COLO668 (cell line): ENCODE measurements around the gene SEPTIN10.

ENCODE experiments used
- DNase-seq: peaks from one replicate; lab custom pipeline; 2025; ENCODE audit not compliant: unreplicated experiment; lab: John Stamatoyannopoulos, UW

SEPTIN10 gene

DNA sequence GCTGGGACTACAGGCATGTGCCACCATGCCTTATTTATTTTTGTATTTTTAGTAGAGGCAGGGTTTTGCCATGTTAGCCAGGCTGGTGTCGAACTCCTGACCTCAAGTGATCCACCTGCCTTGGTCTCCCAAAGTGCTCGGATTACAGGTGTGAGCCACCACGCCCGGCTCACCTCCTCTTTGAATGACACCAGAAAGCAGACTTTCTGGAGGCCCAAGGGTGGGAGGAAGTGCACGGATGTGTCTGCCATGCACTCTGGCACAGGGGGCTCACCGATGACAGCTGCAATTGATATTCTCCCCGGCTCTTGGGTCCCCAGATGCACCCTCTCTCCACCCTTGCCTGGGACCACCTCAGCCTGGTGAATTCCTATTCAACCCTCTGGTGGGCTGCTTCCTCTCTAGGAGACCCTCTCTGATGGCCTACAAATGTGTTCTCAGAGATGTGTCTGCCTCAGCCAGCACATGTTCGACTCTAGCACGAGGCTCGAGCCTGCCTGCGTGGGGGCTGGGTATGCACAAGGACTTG, 87.3 kb downstream of the SEPTIN10 start:
- no peak for DNase-seq

DNA sequence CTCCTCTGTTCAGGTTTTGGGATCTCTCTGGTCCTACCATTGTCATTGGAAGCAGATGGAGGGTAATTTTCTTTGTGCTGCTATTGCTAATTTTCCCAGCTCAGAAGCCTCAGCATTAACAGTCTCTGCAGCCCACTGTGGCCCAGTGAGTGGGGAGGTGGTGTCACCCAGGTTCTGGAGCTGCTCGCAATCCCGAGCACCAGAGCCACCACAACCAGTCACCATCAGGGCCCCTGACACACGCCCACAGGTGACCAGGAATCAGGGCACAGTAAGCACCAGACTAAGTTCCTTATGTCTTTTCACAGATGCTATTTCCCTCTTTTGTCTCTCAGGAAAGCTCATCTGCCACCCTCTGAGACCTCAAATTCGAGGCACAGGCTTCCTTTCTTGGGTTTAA, 87.9 kb downstream of the SEPTIN10 start:
- no peak for DNase-seq

GRCh38 chr2:109523536-109524361, 90.0 kb downstream of the SEPTIN10 start:
- peak; percentile 44 for DNase-seq

DNA sequence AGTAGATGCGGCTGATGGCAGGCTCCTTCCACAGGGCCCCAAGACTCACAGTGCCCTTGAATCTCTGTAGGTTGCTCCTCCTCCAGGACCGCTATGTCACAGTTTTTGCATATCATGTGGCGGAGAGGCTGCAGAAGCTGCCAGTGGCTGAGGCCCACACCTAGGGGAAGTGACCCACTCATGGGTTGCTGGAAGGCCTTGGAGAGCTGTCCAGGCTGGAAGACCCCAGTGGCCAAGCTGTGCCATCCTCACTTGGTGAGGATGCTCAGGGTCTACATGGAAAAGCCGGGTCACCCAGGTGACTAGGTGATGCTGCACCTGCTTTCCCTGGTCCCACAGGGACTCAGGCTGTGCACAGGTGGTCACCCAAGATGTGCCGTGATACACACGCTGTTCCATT, 90.6 kb downstream of the SEPTIN10 start:
- no peak for DNase-seq

GRCh38 chr2:109522063-109522374, 91.7 kb downstream of the SEPTIN10 start:
- no peak for DNase-seq

DNA sequence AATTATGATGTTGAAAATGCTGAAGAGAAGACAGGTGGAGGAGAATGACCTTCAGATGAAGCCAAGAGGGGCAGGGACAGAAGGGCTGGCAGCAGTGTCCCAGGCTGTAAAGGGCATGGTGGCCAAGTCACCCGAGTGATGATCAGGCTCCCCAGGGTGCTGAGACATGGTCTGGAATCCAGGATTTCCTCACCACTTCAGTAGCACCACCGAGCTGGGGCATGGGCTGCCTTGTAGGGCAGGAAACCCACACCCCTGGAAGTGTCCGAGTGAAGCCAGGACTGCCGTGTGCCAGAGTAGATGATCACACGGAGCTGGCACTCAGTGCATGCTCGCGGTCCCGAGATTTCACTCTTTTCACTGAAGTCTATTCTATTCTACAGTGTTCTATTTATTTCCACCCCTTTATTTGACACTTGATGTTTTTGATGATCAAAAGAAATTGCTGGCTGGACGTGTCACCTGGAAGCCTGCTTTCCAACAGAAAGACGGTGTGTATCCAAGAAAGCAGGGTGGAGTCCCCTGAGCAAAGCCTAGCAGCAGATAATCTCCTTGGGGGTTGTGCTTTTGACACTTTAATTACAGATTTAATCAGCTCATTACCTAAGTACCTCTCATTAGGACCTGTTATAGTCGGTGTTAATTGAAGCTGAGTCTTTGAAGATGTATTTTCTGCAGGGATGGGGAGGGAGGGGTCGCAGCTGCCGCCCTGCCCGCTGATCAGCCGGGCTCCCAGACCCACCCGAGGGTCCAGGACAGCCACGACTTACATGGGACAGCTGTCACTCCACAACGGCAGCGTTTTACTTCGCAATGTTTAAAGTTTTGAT, 92.3 kb downstream of the SEPTIN10 start:
- DNase-seq, result no peak

- no peak for DNase-seq
These were observed 94.3 kb downstream of the SEPTIN10 start for GRCh38 chr2:109519513-109519912.

- DNase-seq, result no peak
These were observed 96.5 kb downstream of the SEPTIN10 start for GRCh38 chr2:109517118-109517889.

DNA sequence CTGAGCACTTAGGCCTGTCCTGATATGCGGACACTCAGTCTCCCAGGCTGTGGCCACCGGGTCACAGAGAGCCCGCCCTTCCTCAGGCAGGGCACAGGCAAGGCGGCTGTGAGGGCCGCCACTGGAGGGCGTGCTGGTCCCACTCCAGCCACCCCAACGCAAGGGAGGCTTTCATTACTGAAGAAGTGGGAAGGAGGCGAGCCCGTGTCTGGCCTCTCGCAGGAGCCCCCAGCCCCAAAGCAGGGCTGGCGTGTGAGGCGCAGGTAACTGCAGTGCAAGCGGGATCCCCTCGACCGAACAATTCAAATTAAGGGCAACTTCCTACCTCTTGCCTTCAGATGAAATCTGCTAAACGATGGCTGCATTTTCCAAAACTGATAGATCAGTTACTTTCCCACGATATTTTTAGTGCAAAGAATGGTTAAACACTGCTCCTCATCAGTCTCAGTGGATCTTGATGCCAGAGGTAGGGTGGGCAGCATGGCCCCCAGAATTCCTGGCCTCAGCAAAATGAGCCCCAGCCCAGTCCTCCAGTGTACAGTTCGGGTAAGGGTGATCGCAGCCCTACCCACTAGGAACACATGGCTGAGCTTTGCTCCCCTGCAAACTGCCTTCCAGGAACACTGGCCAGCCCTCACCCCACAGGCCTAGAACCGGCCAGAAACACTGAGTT, 97.2 kb downstream of the SEPTIN10 start:
- DNase-seq, result peak; percentile 69

DNA sequence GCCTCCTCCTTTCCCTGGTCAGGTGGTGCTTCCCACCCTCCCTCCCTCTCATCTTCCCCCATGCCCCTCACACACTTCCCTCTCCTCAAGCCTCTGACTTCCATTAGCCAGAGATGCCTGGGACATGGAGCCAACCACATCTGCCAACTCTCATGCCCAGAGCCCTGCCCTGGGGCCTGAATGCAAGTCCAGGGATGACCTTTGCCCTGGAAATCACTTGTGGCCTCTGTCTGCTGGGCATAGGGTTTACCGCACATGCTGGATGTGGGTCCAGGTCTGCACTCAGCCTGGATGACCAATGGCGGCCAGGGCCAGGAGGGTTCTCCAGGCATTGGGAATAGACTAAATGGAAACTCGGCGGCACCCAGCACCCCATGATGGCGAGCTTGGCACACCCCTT, 98.9 kb downstream of the SEPTIN10 start:
- no peak for DNase-seq

DNA sequence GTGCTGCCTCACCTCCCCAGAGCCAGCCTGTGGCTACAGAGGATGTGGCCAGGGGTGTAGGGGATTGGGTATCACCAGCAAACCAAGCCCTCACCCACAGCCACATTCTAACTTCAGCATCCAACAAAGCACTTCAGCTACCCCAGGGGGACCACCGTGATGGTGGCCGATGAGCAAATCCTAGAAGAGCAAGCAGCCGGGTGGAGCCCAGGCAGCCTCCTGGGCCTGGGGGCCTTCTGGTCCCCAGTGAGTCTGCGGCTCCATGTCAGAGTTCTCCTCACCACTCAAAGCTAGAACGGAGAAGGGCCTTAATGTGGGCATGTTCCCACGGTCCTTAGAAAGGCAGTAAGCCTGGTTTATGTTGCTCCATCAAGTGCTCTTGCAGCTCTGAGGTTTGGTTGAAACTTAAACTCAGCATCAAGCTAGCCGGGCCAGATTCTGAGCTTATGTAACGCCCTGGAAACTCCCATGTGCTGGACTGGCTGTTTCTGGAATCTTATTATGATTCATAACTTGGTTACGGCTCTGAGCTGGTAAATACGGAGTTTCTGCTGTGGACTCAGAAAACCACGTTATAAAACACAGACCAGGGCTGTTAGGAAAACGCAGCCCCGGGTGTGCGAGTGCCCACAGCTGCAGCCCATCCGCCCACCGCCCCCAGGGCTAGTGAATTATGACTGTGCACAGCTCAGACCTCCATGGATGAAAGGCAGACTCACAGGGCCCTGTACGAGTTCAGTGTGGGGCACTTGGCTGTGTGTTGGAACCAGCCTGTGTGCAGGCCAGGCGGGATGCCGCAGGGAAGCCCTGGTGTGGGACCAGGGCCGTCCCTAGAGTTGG, 99.8 kb downstream of the SEPTIN10 start:
- no peak for DNase-seq

GRCh38 chr2:109513230-109513629, 100.5 kb downstream of the SEPTIN10 start:
- DNase-seq, result no peak

DNA sequence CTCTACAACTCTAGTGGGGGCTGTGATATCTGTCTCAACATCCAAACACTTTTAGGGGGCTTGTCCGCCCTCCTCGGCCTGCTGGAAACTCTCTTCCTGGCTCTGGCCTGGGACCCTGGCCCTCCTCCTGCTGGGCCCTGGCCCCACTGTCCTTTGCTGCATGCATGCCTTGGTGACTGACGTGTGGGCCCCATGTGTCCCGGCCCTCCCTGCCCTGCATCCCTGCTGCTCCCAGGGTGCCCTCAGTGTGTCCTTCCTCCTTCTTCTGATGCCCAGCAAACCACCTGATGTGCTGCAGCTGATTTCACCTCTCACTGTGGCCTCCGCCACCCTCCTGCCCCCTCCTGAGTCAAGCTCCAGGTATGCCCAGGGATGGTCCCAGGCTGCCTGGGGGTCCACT, 101.7 kb downstream of the SEPTIN10 start:
- no peak for DNase-seq

- no peak for DNase-seq
These were observed 102.6 kb downstream of the SEPTIN10 start for GRCh38 chr2:109511168-109511567.

- peak; percentile 78 for DNase-seq
These were observed 103.4 kb downstream of the SEPTIN10 start for GRCh38 chr2:109510136-109511028.

GRCh38 chr2:109508556-109508955, 105.2 kb downstream of the SEPTIN10 start:
- DNase-seq, result no peak

- no peak for DNase-seq
These were observed 105.9 kb downstream of the SEPTIN10 start for GRCh38 chr2:109507828-109508227.

DNA sequence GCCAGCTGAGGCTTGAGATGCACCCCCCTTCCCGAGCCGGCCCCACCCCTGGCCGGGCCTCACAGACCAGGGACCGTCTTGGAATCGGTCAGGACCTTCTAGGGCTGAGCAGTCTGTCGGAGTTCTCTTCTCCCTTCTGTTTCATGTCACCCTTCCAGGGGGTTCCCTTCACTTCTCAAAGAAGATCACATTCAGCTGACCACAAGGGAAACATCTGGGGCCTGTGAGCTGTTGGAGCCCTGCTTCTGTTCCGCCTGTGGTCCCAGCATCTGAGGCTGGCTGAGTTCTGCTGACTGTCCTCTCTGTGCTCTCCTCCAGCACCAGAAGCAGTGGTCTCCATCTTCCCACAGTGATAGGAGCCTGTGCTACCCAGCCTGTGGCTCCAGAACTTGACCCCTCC, 106.5 kb downstream of the SEPTIN10 start:
- no peak for DNase-seq

- DNase-seq, result no peak
These were observed 110.6 kb downstream of the SEPTIN10 start for GRCh38 chr2:109503191-109503590.
